OCI-LY7 (cell line): ENCODE results near the gene NPAS2.

Experiments
- EZH2phosphoT487 ChIP-seq: fragments of 200-600 bp; sonication (generic); IDR thresholded peaks from 2 replicates; pipeline ENCODE4 v1.6.1; 2018; ENCODE audit warnings: low read depth, borderline replicate concordance, mild to moderate bottlenecking, mixed run types, antibody characterized with exemption, low read length, moderate library complexity, mixed read lengths
- TF ChIP-seq, protein P1 (sequence below): fragments of 200-600 bp; sonication (generic); conservative IDR thresholded peaks from 2 replicates; pipeline ENCODE4 v1.5.1; 2014; ENCODE audit warnings: mild to moderate bottlenecking, antibody characterized with exemption, low read length, moderate library complexity, mixed read lengths

DNA sequence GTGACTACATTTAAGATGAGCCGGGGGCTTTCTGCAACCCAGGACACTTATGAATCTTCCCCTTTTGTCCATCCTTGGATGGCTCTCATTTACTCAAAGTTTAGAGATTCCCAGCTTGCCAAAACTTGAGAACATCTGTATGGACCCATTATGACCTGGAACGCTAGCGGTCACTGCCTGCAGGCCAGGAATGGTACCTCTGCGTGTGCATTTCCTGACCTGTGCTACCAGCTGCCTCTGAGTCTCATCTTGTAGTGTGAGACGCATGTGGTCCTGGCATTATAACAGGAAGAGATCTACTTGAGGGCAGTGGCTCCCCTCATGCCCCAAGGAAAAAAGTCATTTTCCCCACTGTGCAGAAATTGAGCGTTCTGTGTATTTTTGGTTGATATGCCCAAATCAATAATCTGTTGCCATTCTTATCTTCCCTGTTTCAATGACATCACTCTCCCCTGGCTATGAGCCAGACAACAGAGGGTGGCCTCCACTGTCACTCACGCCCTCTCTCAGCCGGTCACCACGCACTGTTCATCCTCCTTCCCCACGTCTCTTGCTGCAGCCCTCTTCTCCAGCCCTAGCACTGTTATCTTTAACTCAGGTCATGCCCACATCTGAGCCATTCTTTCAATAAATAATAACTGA, 28.5 kb upstream of the NPAS2 start:
- TF ChIP-seq, protein P1, sequence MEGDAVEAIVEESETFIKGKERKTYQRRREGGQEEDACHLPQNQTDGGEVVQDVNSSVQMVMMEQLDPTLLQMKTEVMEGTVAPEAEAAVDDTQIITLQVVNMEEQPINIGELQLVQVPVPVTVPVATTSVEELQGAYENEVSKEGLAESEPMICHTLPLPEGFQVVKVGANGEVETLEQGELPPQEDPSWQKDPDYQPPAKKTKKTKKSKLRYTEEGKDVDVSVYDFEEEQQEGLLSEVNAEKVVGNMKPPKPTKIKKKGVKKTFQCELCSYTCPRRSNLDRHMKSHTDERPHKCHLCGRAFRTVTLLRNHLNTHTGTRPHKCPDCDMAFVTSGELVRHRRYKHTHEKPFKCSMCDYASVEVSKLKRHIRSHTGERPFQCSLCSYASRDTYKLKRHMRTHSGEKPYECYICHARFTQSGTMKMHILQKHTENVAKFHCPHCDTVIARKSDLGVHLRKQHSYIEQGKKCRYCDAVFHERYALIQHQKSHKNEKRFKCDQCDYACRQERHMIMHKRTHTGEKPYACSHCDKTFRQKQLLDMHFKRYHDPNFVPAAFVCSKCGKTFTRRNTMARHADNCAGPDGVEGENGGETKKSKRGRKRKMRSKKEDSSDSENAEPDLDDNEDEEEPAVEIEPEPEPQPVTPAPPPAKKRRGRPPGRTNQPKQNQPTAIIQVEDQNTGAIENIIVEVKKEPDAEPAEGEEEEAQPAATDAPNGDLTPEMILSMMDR = no peak
- no peak for TF ChIP-seq EZH2phosphoT487
